ENCODE measurements around the gene SRRM3. TPM values are rescaled to one million over a fixed set of nuclear protein-coding genes. Genes with fewer than 3 reads are reported as not detected.

Gene SRRM3
- total and polyA plus RNA-seq, 10 donors, result 0.23 to 1.6 (median 0.93) TPM; not detected in 1

DNA sequence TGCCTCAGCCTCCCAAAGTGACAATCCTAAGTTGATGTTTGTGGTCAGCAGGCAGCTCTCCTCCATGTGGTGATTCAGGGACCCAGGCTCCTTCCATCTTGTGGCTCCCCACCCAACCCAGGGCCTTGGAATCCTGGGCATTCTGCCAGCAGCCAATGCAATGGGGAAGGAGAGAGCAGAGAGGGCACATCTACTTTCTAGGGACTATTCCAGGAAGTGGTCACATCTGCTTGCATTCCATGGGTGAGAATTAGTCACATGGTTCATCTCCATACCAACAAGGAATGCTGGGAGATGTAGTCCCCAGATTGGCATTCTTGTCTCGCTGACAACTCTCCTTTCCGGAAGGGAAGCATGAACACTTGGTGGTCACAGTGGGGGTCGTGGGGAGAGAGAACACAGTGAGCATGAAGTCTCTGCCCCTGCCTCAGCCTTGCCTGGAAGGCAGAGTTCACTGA, 9.9 kb upstream of the SRRM3 start:
- 34 to 47% (median 43%) methylated on average over 3 of the region's 3 CpGs for WGBS, 5 donors
- intact Hi-C loops (cut with DNase I; ENCODE audit: low total_unique reads), result no loop called here

GRCh38 chr7:76193466-76193865, 8.2 kb upstream of the SRRM3 start:
- TF ChIP-seq POLR2AphosphoS5 (IDR thresholded peaks at IDR 0.05) (no peak), POLR2A (IDR thresholded peaks at IDR 0.05) (no peak)
- TF ChIP-seq, protein P1, sequence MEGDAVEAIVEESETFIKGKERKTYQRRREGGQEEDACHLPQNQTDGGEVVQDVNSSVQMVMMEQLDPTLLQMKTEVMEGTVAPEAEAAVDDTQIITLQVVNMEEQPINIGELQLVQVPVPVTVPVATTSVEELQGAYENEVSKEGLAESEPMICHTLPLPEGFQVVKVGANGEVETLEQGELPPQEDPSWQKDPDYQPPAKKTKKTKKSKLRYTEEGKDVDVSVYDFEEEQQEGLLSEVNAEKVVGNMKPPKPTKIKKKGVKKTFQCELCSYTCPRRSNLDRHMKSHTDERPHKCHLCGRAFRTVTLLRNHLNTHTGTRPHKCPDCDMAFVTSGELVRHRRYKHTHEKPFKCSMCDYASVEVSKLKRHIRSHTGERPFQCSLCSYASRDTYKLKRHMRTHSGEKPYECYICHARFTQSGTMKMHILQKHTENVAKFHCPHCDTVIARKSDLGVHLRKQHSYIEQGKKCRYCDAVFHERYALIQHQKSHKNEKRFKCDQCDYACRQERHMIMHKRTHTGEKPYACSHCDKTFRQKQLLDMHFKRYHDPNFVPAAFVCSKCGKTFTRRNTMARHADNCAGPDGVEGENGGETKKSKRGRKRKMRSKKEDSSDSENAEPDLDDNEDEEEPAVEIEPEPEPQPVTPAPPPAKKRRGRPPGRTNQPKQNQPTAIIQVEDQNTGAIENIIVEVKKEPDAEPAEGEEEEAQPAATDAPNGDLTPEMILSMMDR (IDR thresholded peaks at IDR 0.05 in 8 of 11, conservative IDR thresholded peaks at IDR 0.05 in 3 of 11), result no peak
- no peaks in the 10 kb centered on the region for H3K36me3 ChIP-seq
- no peak for DNase-seq
- 67 to 94% (median 71%) methylated on average over 3 to 4 of the region's 4 CpGs for WGBS, 5 donors
- H3K27me3 ChIP-seq (replicated peaks in 1 of 7), result peaks cover 0 to 45% (median 0%) of the 10 kb centered on the region in 7 donors
- peaks cover 0 to 14% (median 9%) of the 10 kb centered on the region in 8 donors for H3K9me3 ChIP-seq
- H3K4me3 ChIP-seq, result no peak overlapping the region
- H3K4me1 ChIP-seq, result no peaks in the 10 kb centered on the region
- no peak overlapping the region for H3K27ac ChIP-seq
- intact Hi-C loops (cut with DNase I; ENCODE audit: low total_unique reads), result no loop called here

More for the DNA sequence above, 9.9 kb upstream of the SRRM3 start:
- DNase-seq, result no peak
- no peaks in the 10 kb centered on the region for H3K36me3 ChIP-seq
- peaks cover 0 to 32% (median 0%) of the 10 kb centered on the region in 7 donors for H3K27me3 ChIP-seq (replicated peaks in 1 of 7)
- H3K4me3 ChIP-seq, result no peak overlapping the region
- no peak overlapping the region for H3K27ac ChIP-seq
- H3K4me1 ChIP-seq, result no peaks in the 10 kb centered on the region
- H3K9me3 ChIP-seq, result peaks cover 0 to 14% (median 9%) of the 10 kb centered on the region in 8 donors
- TF ChIP-seq, protein P1 (IDR thresholded peaks at IDR 0.05 in 8 of 11, conservative IDR thresholded peaks at IDR 0.05 in 3 of 11), result no peak
- TF ChIP-seq POLR2A (IDR thresholded peaks at IDR 0.05) (no peak), POLR2AphosphoS5 (IDR thresholded peaks at IDR 0.05) (no peak)

- WGBS, 5 donors, result 42 to 60% (median 56%) methylated on average over 5 of the region's 5 CpGs
- intact Hi-C loops (cut with DNase I; ENCODE audit: low total_unique reads), result no loop called here
- H3K36me3 ChIP-seq, result no peaks in the 10 kb centered on the region
Measured at GRCh38 chr7:76193883-76194282, 7.8 kb upstream of the SRRM3 start.

DNA sequence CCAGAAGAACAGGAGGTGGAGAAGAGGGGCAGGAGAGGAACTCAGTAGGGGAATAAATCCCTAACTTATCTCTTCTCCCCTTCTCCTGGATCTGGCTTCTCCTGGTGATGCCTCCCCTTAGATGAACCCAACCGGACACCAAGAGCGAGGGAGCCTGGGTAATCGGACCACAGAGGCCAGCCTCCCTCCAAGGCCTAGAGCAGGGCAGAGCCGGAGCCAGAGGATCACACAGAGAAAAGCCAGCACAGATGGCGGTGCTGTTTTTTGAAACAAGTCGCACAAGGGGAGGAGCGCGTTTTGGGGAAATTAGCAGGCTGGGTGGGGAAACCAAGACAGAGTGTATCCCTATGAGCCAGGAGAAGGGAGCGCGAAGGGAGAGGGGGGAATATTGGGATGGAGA, 4.9 kb upstream of the SRRM3 start:
- H3K4me1 ChIP-seq, result peaks cover 0 to 6% (median 2%) of the 10 kb centered on the region in 6 donors
- H3K27ac ChIP-seq, result no peak overlapping the region
- DNase-seq, result no peak
- peaks cover 0 to 5% (median 3%) of the 10 kb centered on the region in 8 donors for H3K9me3 ChIP-seq
- TF ChIP-seq POLR2AphosphoS5 (IDR thresholded peaks at IDR 0.05) (no peak), POLR2A (IDR thresholded peaks at IDR 0.05) (no peak)
- TF ChIP-seq, protein P1 (IDR thresholded peaks at IDR 0.05 in 8 of 11, conservative IDR thresholded peaks at IDR 0.05 in 3 of 11), result no peak
- WGBS, 5 donors, result 84 to 92% (median 90%) methylated on average over 10 of the region's 10 CpGs
- intact Hi-C loops (cut with DNase I; ENCODE audit: low total_unique reads), result no loop called here
- peaks cover 0 to 73% (median 5%) of the 10 kb centered on the region in 7 donors for H3K27me3 ChIP-seq (replicated peaks in 1 of 7)
- no peak overlapping the region for H3K4me3 ChIP-seq
- no peaks in the 10 kb centered on the region for H3K36me3 ChIP-seq

More at GRCh38 chr7:76193883-76194282, 7.8 kb upstream of the SRRM3 start:
- H3K4me3 ChIP-seq, result no peak overlapping the region
- TF ChIP-seq, protein P1 (IDR thresholded peaks at IDR 0.05 in 8 of 11, conservative IDR thresholded peaks at IDR 0.05 in 3 of 11), result no peak
- TF ChIP-seq POLR2A (IDR thresholded peaks at IDR 0.05), result no peak
- no peak for TF ChIP-seq POLR2AphosphoS5 (IDR thresholded peaks at IDR 0.05)
- H3K4me1 ChIP-seq, result no peaks in the 10 kb centered on the region
- H3K27me3 ChIP-seq (replicated peaks in 1 of 7), result peaks cover 0 to 48% (median 0%) of the 10 kb centered on the region in 7 donors
- no peak for DNase-seq
- H3K9me3 ChIP-seq, result peaks cover 0 to 14% (median 9%) of the 10 kb centered on the region in 8 donors
- H3K27ac ChIP-seq, result no peak overlapping the region
